SK-N-MC (cell line): ENCODE data around the gene MTAP.

Experiments
- EZH2 ChIP-seq: fragments of 200-600 bp; sonication (generic); IDR thresholded peaks from one replicate; pipeline ENCODE4 v1.6.1; 2017; ENCODE audit warnings: antibody characterized with exemption
- POLR2AphosphoS5 ChIP-seq: IDR thresholded peaks from 2 replicates; pipeline ENCODE4 v1.6.1; 2012; ENCODE audit warnings: mild to moderate bottlenecking, low read depth, low read length, borderline replicate concordance

- TF ChIP-seq POLR2AphosphoS5 (no peak), EZH2 (no peak)
These were observed 102.3 kb downstream of the MTAP start for GRCh38 chr9:21904776-21905175.
